NCI-H510A (cell line): ENCODE results near the gene SLC12A1.
"Not testable (repeated sequence)": the region's sequence is repeated elsewhere in the genome, so short reads cannot be mapped to it uniquely, and the experiment has no call there.

Source experiments
- DNase-seq: peaks from one replicate; lab custom pipeline; 2025; lab: John Stamatoyannopoulos, UW

The SLC12A1 gene

DNA sequence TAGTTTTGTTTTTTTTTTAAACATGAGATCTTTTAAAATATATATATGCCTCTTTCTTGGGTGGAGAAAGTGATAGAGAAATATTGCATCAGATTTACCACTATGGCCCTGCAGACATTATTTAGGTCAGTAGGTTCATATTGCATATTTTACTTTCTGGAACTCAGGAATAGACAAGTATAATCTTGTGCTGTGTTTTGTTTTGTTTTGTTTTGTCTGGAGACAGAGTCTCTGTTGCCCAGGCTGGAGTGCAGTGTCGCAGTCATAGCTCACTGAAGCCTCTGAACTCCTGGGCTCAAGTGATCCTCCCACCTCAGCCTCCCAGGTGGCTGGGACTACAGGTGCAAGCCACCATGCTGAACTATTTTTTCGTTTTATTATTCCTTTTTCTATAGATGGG lies 103.6 kb downstream of the SLC12A1 start:
- DNase-seq, result no peak

- DNase-seq, result no peak
These were observed 107.1 kb downstream of the SLC12A1 start for GRCh38 chr15:48313216-48313615.

GRCh38 chr15:48315041-48315440 lies 108.9 kb downstream of the SLC12A1 start:
- no peak for DNase-seq

DNA sequence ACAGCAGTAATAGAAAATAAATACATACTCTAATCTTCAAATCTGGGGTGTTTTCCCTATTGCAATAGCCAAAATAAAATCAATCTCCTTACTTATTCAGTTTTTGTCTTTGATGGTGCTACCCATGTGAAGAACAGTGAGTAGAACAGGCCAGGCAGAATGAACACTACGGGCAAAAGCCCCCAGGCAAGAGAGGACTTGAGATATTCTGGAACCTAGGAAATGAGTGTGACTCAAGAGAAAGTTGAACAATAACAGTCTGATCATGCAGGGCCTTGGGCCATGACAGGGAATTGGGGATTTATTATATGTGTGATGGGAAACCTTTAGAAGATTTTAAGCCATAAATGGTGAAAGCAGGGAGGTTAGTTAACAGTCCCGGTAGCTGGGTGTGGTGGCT lies 111.1 kb downstream of the SLC12A1 start:
- DNase-seq, result no peak

- DNase-seq, result no peak
These were observed 112.0 kb downstream of the SLC12A1 start for GRCh38 chr15:48318131-48318530.

- no peak for DNase-seq
These were observed 117.2 kb downstream of the SLC12A1 start for GRCh38 chr15:48323294-48323693.

DNA sequence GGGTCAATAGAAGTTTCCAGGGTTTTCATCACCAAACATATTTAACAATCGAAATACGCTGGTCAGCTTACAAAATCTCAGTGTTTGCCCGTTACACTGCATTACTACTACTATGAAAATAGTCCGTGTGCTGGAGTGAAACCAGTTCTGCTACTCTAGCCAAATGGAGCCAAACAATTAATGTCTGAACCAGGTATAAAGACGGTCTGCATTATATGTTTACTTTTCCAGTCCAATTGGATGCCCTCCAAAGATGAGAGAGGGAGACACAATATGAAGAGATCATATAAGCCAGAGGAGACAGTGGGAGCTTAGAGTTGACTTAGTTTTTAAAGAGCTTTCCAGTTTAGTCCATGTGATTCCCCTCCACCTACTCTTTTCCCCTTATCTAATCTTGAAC lies 118.8 kb downstream of the SLC12A1 start:
- DNase-seq, result no peak

GRCh38 chr15:48325400-48325799 lies 119.3 kb downstream of the SLC12A1 start:
- no peak for DNase-seq

- DNase-seq, result not testable (repeated sequence)
These were observed 120.1 kb downstream of the SLC12A1 start for GRCh38 chr15:48326180-48326579.

DNA sequence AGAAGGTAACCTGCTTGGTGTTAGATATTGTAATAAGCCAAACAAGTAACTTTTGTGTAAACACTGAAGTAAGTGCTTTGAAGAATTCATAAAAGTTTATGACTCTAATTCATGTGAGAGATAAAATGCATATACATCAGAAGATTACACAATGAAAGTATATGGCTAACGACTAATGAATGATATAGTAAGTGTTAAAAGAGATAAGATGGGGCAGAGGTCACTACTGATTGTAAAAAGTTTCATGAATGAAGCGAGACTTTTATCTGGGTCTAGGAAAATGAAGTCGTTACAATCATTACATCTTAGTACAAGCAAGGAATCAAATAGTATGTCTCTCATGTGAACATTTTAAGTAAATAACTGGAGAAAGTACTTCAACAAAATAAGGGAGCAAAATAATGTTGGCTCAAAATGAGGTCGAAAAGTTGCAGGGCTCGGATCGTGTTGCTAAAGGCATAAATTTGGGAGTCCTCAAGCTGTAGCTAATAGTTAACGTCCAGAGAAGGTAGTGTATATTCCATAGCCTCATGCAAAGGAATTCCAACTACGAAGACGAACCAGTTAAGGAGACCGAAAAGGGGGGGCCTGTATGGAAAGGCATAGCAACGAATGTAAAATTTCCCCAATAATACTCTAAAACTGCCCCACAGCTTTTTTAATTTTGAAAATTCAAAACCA lies 124.1 kb downstream of the SLC12A1 start:
- no peak for DNase-seq

DNA sequence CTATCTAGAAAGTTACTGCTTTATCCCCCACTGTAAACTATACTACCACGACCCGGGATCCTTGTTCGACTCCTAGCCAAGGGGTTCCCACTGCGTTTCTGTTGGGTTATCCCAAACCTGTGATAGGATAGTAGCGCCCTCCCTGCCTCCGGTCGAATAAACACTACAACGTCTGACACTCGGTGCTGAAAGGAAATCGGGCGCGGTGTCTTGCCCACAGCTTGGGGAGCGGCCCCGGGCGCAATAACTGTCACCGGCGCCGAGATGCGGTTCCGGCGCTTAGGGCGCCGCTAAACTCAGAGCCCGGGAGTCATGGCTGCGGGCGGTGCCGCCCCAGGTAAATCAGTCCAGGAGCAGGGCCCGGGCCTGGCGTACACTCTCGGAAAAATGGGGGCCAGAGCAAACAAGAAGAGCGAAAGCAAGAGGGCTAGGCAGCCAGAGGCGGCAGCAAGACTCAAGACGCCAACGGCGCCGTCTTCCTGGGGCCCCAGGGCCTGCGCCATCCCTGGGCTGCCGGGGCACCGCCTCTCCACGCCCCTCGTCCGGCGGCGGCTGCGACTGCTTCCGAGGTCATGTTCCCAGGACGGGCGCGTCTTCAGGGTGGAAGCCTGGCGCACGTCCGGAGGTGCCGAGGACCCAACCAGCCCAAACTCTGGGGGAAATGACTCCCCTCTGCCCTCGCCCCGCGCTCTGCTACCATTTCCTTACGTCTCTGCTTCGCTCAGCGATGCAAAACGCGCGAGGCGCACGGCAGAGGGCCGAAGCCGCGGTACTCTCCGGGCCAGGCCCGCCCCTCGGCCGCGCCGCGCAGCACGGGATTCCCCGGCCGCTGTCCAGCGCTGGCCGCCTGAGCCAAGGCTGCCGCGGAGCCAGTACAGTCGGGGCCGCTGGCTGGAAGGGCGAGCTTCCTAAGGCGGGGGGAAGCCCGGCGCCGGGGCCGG lies 125.0 kb downstream of the SLC12A1 start, which contains the start of gene DUT:
Gene DUT, plus strand, starts transcription at position 575 of the 941 bp plus-strand sequence. Its CDS starts 87 bp downstream, at position 662.
- DNase-seq, result no peak

DNA sequence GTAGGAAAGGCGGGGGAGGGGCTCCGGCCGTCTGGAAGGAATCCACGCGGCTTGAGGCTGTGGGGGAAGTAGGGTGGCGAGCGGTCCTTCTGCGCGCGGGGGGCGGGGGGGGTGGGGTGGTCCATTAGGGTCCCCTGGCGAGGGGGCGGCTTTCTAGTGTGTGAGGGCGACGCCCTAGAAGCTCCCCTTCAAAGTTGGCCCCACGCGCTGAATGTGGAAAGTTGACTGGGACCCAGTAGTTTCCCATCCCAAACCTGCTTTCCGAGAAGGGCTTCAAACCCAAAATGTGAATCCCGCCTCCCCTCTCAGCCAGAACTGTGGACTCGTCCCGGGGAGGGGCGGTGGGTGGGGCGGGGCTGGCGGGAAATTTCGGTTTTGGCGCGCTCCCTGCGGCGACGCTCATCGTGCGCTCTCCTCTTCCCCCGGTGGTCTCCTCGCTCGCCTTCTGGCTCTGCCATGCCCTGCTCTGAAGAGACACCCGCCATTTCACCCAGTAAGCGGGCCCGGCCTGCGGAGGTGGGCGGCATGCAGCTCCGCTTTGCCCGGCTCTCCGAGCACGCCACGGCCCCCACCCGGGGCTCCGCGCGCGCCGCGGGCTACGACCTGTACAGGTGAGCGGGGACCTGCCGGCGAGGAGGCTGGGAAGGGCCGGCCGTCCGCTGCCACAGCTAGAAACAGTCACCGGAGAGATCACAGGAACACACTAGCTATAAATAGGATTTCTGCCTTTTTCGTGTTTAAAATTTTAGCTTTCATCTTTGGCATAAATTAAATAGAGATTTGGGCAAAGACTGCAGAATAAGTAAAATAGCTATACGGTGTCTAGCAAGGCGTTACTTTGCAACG lies 125.9 kb downstream of the SLC12A1 start:
- DNase-seq, result no peak

DNA sequence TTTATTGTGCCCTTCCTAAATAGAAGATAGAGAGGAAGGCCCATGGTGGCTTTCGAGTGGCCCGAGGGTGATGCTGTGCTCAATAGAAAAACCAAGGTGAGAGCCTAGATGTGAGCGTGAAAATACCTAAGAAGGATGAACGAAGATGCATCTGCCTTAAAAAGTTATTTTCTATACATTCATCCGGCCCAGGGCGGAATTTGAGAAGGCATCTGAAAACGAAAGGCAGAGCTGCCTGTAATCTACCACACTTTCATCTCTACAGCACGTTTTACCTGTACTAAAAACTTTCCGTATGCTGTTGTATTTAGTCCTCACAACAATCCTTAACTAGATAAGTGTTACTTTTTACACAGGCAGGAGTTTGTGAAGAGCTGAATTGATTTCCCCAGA lies 126.5 kb downstream of the SLC12A1 start:
- DNase-seq, result no peak

DNA sequence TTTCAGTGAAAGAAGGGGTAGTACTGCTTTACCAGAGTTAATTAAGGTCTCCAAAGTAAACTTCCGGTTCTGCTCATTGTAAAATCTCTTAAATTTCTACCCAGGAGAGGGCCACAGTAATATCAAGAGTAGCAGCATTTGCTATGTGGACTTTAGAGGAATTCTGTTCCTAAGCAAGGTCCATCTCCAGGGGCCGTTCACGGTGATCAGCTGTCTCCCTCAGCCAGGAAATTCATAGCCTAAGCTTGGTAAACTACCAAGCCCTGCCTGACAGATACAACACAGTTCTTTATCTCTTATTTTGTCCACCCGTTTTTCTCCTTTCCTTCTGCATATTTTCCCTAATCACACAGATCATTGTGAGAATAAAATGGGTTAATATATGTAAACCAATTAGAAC lies 127.4 kb downstream of the SLC12A1 start:
- DNase-seq, result no peak

- no peak for DNase-seq
These were observed 128.2 kb downstream of the SLC12A1 start for GRCh38 chr15:48334260-48334659.

DNA sequence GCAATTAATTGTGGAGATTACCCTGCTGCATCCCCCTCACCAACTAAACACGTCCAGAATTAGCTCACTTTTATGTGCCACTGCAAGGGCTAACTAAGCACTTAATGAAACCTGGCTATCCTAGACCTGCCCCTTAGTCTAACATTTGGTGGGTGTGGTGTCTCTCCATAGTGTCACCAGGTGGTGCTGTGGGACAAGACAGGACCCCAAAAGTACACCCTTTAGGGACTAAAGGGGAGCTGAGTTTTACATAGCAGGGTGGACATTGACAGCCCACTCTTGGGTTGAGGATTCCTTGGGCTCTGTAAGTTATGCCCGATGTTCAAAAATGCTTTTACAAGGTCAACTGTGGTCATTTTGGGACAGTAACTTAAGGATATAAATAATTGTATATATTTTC lies 130.8 kb downstream of the SLC12A1 start:
- DNase-seq, result no peak

GRCh38 chr15:48337607-48338006 lies 131.5 kb downstream of the SLC12A1 start:
- no peak for DNase-seq

DNA sequence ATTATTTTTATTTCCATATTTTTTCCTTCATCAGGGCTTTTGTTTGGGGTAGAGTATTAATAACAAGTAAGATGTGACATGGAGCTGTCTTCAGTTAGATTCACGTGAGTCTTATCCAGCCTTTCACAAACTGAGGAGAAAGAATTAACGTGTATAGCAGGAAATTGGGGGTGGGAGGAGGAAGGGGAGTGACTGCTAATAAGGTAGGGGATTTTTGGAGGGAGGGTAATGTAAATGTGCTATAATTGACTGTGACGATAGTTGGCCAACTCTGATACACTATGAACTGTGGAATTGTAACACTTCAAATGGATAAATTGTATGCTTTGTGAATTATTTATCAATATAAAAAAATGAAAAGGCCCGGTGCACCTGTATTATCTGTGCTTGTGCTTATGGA lies 134.0 kb downstream of the SLC12A1 start:
- DNase-seq, result no peak

DNA sequence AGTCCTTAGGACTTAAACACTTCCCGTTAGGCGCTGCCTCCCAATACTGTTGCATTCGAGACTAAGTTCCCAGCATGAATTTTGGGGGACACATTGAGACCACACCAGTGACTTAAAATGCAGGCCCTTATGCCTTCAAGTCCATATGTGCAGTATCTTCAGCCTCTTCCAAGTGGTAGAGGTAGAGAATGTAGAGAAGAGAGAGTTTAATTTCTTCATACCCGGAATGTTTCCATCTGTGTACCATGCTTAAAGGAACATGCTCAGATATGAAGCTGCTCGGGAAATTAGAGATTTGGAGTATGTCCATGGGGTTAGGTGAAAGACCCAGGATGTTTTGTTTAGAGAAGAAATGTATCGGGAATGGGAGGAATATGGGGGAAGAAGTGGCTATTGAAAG lies 137.8 kb downstream of the SLC12A1 start:
- DNase-seq, result no peak

DNA sequence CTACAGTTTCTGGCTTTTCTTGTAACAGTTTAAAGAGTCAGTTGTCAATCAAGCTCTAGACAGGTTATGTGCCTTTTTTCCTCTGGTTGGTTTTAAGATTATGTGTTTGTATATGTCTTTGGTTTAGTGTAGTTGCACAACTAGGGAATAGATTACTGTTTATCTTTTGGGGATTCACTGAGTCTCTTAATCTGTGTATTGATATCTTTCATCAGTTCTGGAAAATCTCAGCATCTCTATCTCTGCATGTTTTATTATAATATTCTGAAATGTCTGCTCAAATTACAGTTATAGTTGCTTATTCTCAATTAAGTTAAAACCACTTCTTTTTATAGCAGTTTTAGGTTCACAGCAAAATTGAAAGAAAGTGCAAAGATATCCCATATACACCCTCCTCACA lies 139.4 kb downstream of the SLC12A1 start:
- DNase-seq, result no peak

- DNase-seq, result peak; percentile 11
These were observed 146.5 kb downstream of the SLC12A1 start for GRCh38 chr15:48352474-48353072.
